SH-SY5Y (cell line): ENCODE measurements around the gene COLEC11.

ENCODE experiments used
- GATA2 ChIP-seq: IDR thresholded peaks from 2 replicates; pipeline ENCODE4 v1.6.1; 2011; ENCODE audit warnings: mild to moderate bottlenecking, low read depth, low read length
- GATA3 ChIP-seq: IDR thresholded peaks from 2 replicates; pipeline ENCODE4 v1.6.1; 2011; ENCODE audit warnings: low read depth, mild to moderate bottlenecking, low read length, moderate library complexity

DNA sequence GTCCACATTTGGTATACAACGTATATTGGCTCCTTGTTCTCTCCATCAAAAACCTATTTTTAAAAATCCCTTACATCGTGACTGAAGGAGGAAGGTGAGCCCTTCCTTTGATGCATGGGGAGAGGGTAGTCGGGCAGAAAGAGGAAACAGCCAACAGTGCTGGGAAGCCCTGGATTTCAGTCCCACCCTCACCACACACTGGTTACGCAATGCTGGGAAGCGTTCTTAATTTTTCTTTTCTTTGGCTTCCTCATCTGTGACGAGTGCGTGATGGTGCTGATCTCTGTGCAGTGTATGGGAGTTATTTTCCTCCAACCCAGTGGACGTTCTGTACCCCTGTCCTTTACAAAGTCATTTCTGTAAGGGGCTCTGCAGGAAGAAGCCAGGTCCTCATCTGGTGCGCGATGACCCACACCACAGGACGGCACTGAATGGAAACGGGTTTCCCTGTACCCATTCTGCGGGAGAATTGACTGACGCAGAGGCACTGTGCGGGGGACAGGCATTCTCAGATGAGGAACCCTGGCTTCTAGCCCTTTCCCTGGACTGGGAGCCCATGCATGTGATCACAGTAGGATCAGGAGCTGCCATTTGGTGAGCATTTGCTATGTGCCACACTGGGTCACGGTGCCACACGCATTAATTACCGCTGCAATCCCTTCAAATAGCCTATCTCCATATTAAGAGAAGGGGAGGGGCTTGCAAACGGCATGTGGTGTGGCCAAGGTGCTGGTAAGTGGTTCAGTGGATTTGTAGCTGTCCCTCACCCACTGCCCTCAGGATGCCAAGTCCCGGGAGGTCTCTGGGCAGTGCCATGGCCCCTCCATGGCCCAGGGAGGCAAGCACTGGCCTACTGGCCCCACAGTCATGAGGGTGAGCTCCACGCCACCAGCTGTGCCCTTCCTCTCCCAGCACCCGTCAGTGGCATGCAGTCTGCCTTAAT lies 4.3 kb downstream of the COLEC11 start:
- TF ChIP-seq GATA3 (no peak), GATA2 (no peak)
